GM12878 (cell line): Measurements from ENCODE around the gene C1orf198.

ENCODE experiments used
- CEBPB ChIP-seq, 2 experiments: fragments of 150-350 bp in 1 of 2; IDR thresholded peaks; 2 replicates each; pipeline ENCODE4 v1.6.1; 2012 to 2014; ENCODE audit warnings: low read depth in 2 of 2, low read length in 2 of 2, borderline replicate concordance in 1 of 2, inconsistent platforms in 1 of 2
- CTCF ChIP-seq, 3 experiments: IDR thresholded peaks in 2 of 3; conservative IDR thresholded peaks in 1 of 3; 2 replicates each; pipeline ENCODE4 v1.5.1; 2011; ENCODE audit warnings: low read depth in 3 of 3, low read length in 3 of 3, mild to moderate bottlenecking in 3 of 3, control low read depth in 2 of 3, moderate library complexity in 2 of 3, inconsistent platforms in 1 of 3, mixed read lengths in 1 of 3; ENCODE audit not compliant: control insufficient read depth in 2 of 3, insufficient read depth in 1 of 3; ENCODE audit errors: extremely low read depth in 1 of 3
- GABPA ChIP-seq: IDR thresholded peaks from 2 replicates; pipeline ENCODE4 v1.6.1; 2014; ENCODE audit warnings: antibody characterized with exemption, low read depth, mild to moderate bottlenecking, inconsistent platforms
- MYC ChIP-seq: IDR thresholded peaks from 2 replicates; pipeline ENCODE4 v1.6.1; 2011; ENCODE audit warnings: mild to moderate bottlenecking, low read length, moderate library complexity, inconsistent platforms; ENCODE audit not compliant: insufficient read depth, insufficient replicate concordance, insufficient read length, severe bottlenecking
- POLR2A ChIP-seq: IDR thresholded peaks from 2 replicates; pipeline ENCODE4 v1.6.1; 2011; ENCODE audit warnings: low read depth, mild to moderate bottlenecking, low read length
- SUPT20H ChIP-seq: IDR thresholded peaks from 2 replicates; pipeline ENCODE4 v1.6.1; 2011; ENCODE audit warnings: low read depth, mild to moderate bottlenecking, low read length, moderate library complexity, borderline replicate concordance; ENCODE audit not compliant: control insufficient read depth
- USF2 ChIP-seq: IDR thresholded peaks from 2 replicates; pipeline ENCODE4 v1.6.1; 2011; ENCODE audit warnings: low read depth, low read length, improper control_type of control experiment, borderline replicate concordance
- ZZZ3 ChIP-seq: IDR thresholded peaks from 2 replicates; pipeline ENCODE4 v1.6.1; 2011; ENCODE audit warnings: low read depth; ENCODE audit not compliant: control insufficient read depth, insufficient read length

- no peak for TF ChIP-seq CTCF (IDR thresholded peaks at IDR 0.05 in 2 of 3, conservative IDR thresholded peaks at IDR 0.05 in 1 of 3; ENCODE audit: control insufficient read depth in 2 of 3, extremely low read depth in 1 of 3, insufficient read depth in 1 of 3, low read depth in 3 of 3, low read length in 3 of 3)
- no peak for TF ChIP-seq POLR2A
- TF ChIP-seq MYC: no peak
- no peak for TF ChIP-seq ZZZ3
- TF ChIP-seq GABPA: no peak
- no peak for TF ChIP-seq USF2
- TF ChIP-seq CEBPB (IDR thresholded peaks at IDR 0.05; ENCODE audit: borderline replicate concordance in 1 of 2, low read depth in 2 of 2, low read length in 2 of 2): no peak
- no peak for TF ChIP-seq SUPT20H
Observed at GRCh38 chr1:230852959-230853358, 15.4 kb downstream of the C1orf198 start.
